Liver (tissue), 10 donors: ENCODE measurements around the gene CCL22. TPM values are rescaled to one million over a fixed set of nuclear protein-coding genes. Genes with fewer than 3 reads are reported as not detected.

Source experiments
- DNase-seq: peaks from one replicate; pipeline ENCODE4 v3.0.0-alpha.2; 2017; ENCODE audit warnings: low spot score
- H3K27ac ChIP-seq, 2 donors: one replicate each; pipeline ENCODE4 v1.7.0; 2013; ENCODE audit warnings: inconsistent platforms in 2 of 2, low read length in 2 of 2, control low read depth in 1 of 2, low read depth in 1 of 2, mild to moderate bottlenecking in 1 of 2
- H3K27me3 ChIP-seq, 4 donors: one replicate each; pipeline versions ENCODE4 v1.6.1 to v1.7.0; 2013; ENCODE audit warnings: low read length in 3 of 4, inconsistent platforms in 1 of 4, mild to moderate bottlenecking in 1 of 4, moderate library complexity in 1 of 4; ENCODE audit not compliant: control insufficient read depth in 4 of 4, insufficient read depth in 4 of 4
- H3K36me3 ChIP-seq, 4 donors: one replicate each; pipeline versions ENCODE4 v1.6.1 to v1.7.0; 2013; ENCODE audit warnings: low read length in 3 of 4, mild to moderate bottlenecking in 3 of 4, low read depth in 1 of 4, moderate library complexity in 1 of 4; ENCODE audit not compliant: control insufficient read depth in 4 of 4, insufficient read depth in 3 of 4
- H3K4me1 ChIP-seq, 4 donors: one replicate each; pipeline versions ENCODE4 v1.6.1 to v1.7.0; 2013; ENCODE audit warnings: low read length in 3 of 4, mild to moderate bottlenecking in 3 of 4, moderate library complexity in 1 of 4; ENCODE audit not compliant: control insufficient read depth in 4 of 4, insufficient read depth in 4 of 4
- H3K4me3 ChIP-seq, 3 donors: one replicate each; pipeline versions ENCODE4 v1.6.1 to v1.7.0; 2013; ENCODE audit warnings: low read length in 3 of 3, control low read depth in 1 of 3, low read depth in 1 of 3, mild to moderate bottlenecking in 1 of 3
- H3K9ac ChIP-seq, 2 donors: one replicate each; pipeline ENCODE4 v1.7.0; 2013; ENCODE audit warnings: low read length in 2 of 2, mild to moderate bottlenecking in 2 of 2, moderate library complexity in 2 of 2, control low read depth in 1 of 2, low read depth in 1 of 2
- H3K9me3 ChIP-seq, 4 donors: one replicate each; pipeline versions ENCODE4 v1.6.1 to v1.7.0; 2013; ENCODE audit warnings: low read length in 3 of 4; ENCODE audit not compliant: control insufficient read depth in 4 of 4
- CTCF ChIP-seq: fragments of 150-350 bp; IDR thresholded peaks from 2 replicates; pipeline ENCODE4 v1.5.1; 2017; ENCODE audit warnings: improper control_type of control experiment, low read depth, low read length; ENCODE audit not compliant: missing input control
- EGR1 ChIP-seq, 2 donors: IDR thresholded peaks; 2 replicates each; pipeline ENCODE4 v1.6.1; 2016 to 2018; ENCODE audit warnings: antibody characterized with exemption in 2 of 2, low read depth in 2 of 2
- FOXA1 ChIP-seq: IDR thresholded peaks from 2 replicates; pipeline ENCODE4 v1.6.1; 2016; ENCODE audit warnings: antibody characterized with exemption
- FOXA2 ChIP-seq: IDR thresholded peaks from 2 replicates; pipeline ENCODE4 v1.6.1; 2016; ENCODE audit warnings: antibody characterized with exemption
- GABPA ChIP-seq, 2 donors: IDR thresholded peaks in 1 of 2; conservative IDR thresholded peaks in 1 of 2; 2 replicates each; pipeline ENCODE4 v1.6.1; 2016; ENCODE audit warnings: antibody characterized with exemption in 2 of 2, mild to moderate bottlenecking in 1 of 2, moderate library complexity in 1 of 2
- HNF4A ChIP-seq, 2 donors: conservative IDR thresholded peaks; 2 replicates each; pipeline ENCODE4 v1.6.1; 2016; ENCODE audit warnings: antibody characterized with exemption in 2 of 2, mild to moderate bottlenecking in 2 of 2
- HNF4G ChIP-seq: IDR thresholded peaks from 2 replicates; pipeline ENCODE4 v1.6.1; 2016; ENCODE audit warnings: antibody characterized with exemption
- JUND ChIP-seq, 2 donors: IDR thresholded peaks; 2 replicates each; pipeline ENCODE4 v1.6.1; 2016; ENCODE audit warnings: antibody characterized with exemption in 2 of 2
- NR2F2 ChIP-seq: IDR thresholded peaks from 2 replicates; pipeline ENCODE4 v1.6.1; 2016; ENCODE audit warnings: antibody characterized with exemption
- RAD21 ChIP-seq, 2 donors: IDR thresholded peaks; 2 replicates each; pipeline ENCODE4 v1.6.1; 2016; ENCODE audit warnings: antibody characterized with exemption in 2 of 2, mild to moderate bottlenecking in 2 of 2
- RXRA ChIP-seq, 2 donors: IDR thresholded peaks; 2 replicates each; pipeline ENCODE4 v1.6.1; 2017 to 2018; ENCODE audit warnings: antibody characterized with exemption in 2 of 2, mild to moderate bottlenecking in 1 of 2
- SP1 ChIP-seq: IDR thresholded peaks from 2 replicates; pipeline ENCODE4 v1.6.1; 2018; ENCODE audit warnings: antibody characterized with exemption, mild to moderate bottlenecking
- TAF1 ChIP-seq: conservative IDR thresholded peaks from 2 replicates; pipeline ENCODE4 v1.6.1; 2016; ENCODE audit warnings: antibody characterized with exemption, mild to moderate bottlenecking
- YY1 ChIP-seq: IDR thresholded peaks from 2 replicates; pipeline ENCODE4 v1.6.1; 2016; ENCODE audit warnings: antibody characterized with exemption, mild to moderate bottlenecking
- WGBS: extraction: QIAGEN DNeasy Blood & Tissue Kit; methylation state at CpG from one replicate; pipeline ENCODE4 v1.1.7; 2013; 5-methylcytosine and 5-hydroxymethylcytosine counted together
- polyA plus RNA-seq, 2 donors: library from polyadenylated mRNA; stranded (reverse) in 1 of 2; unstranded in 1 of 2; fragments of 200-250 nt in 1 of 2; fragments of >200 nt in 1 of 2; fragmentation: Nextera tagmentation in 1 of 2; extraction: Ambion mirVana in 1 of 2; gene quantifications; one replicate each; pipeline versions ENCODE4 v1.2.1 to v1.2.3, GENCODE V29; 2013 to 2015
- small RNA-seq: library from RNA; depleted of rRNA; stranded (forward); fragments of <200 nt; gene quantifications from one replicate; pipeline ENCODE3, GENCODE V24; 2014
- total RNA-seq, 2 donors: library from RNA; depleted of rRNA; stranded (reverse); fragments of >200 nt; gene quantifications; one replicate each; pipeline ENCODE4 v1.2.3, GENCODE V29; 2014
- TF ChIP-seq, protein P1 (sequence below): IDR thresholded peaks from 2 replicates; pipeline ENCODE4 v1.6.1; 2016; ENCODE audit warnings: antibody characterized with exemption, mild to moderate bottlenecking
- TF ChIP-seq, protein P2 (sequence below): IDR thresholded peaks from 2 replicates; pipeline ENCODE4 v1.6.1; 2016; ENCODE audit warnings: antibody characterized with exemption
- TF ChIP-seq, protein P3 (sequence below): IDR thresholded peaks from 2 replicates; pipeline ENCODE4 v1.6.1; 2016; ENCODE audit warnings: antibody characterized with exemption
- TF ChIP-seq, protein P4 (sequence below): IDR thresholded peaks from 2 replicates; pipeline ENCODE4 v1.6.1; 2016; ENCODE audit warnings: antibody characterized with exemption
- donor health status: healthy.
- donor health status: healthy.
- donor health status: healthy.
- donor health status: healthy.
- donor health status: healthy.

The CCL22 gene
- total and polyA plus RNA-seq, 4 donors = 0.02 to 0.09 TPM; not detected in 2

- no peak for DNase-seq
- H3K27ac ChIP-seq = no peak overlapping the region
- H3K9ac ChIP-seq = no peak overlapping the region
- no peak overlapping the region for H3K4me3 ChIP-seq
- no peak for TF ChIP-seq NR2F2
- TF ChIP-seq SP1 = no peak
- no peak for TF ChIP-seq HNF4G
- TF ChIP-seq FOXA2 = no peak
- no peak for TF ChIP-seq JUND (IDR thresholded peaks at IDR 0.05)
- TF ChIP-seq TAF1 = no peak
- TF ChIP-seq HNF4A (conservative IDR thresholded peaks at IDR 0.05) = no peak
- TF ChIP-seq GABPA (IDR thresholded peaks at IDR 0.05 in 1 of 2, conservative IDR thresholded peaks at IDR 0.05 in 1 of 2) = no peak
- no peak for TF ChIP-seq RXRA (IDR thresholded peaks at IDR 0.05)
- no peak for TF ChIP-seq CTCF
- TF ChIP-seq RAD21 (IDR thresholded peaks at IDR 0.05) = no peak
- TF ChIP-seq, protein P1, sequence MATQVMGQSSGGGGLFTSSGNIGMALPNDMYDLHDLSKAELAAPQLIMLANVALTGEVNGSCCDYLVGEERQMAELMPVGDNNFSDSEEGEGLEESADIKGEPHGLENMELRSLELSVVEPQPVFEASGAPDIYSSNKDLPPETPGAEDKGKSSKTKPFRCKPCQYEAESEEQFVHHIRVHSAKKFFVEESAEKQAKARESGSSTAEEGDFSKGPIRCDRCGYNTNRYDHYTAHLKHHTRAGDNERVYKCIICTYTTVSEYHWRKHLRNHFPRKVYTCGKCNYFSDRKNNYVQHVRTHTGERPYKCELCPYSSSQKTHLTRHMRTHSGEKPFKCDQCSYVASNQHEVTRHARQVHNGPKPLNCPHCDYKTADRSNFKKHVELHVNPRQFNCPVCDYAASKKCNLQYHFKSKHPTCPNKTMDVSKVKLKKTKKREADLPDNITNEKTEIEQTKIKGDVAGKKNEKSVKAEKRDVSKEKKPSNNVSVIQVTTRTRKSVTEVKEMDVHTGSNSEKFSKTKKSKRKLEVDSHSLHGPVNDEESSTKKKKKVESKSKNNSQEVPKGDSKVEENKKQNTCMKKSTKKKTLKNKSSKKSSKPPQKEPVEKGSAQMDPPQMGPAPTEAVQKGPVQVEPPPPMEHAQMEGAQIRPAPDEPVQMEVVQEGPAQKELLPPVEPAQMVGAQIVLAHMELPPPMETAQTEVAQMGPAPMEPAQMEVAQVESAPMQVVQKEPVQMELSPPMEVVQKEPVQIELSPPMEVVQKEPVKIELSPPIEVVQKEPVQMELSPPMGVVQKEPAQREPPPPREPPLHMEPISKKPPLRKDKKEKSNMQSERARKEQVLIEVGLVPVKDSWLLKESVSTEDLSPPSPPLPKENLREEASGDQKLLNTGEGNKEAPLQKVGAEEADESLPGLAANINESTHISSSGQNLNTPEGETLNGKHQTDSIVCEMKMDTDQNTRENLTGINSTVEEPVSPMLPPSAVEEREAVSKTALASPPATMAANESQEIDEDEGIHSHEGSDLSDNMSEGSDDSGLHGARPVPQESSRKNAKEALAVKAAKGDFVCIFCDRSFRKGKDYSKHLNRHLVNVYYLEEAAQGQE = no peak
- TF ChIP-seq EGR1 (IDR thresholded peaks at IDR 0.05; ENCODE audit: low read depth in 2 of 2) = no peak
- TF ChIP-seq, protein P2, sequence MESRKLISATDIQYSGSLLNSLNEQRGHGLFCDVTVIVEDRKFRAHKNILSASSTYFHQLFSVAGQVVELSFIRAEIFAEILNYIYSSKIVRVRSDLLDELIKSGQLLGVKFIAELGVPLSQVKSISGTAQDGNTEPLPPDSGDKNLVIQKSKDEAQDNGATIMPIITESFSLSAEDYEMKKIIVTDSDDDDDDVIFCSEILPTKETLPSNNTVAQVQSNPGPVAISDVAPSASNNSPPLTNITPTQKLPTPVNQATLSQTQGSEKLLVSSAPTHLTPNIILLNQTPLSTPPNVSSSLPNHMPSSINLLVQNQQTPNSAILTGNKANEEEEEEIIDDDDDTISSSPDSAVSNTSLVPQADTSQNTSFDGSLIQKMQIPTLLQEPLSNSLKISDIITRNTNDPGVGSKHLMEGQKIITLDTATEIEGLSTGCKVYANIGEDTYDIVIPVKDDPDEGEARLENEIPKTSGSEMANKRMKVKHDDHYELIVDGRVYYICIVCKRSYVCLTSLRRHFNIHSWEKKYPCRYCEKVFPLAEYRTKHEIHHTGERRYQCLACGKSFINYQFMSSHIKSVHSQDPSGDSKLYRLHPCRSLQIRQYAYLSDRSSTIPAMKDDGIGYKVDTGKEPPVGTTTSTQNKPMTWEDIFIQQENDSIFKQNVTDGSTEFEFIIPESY = no peak
- no peak for TF ChIP-seq FOXA1
- TF ChIP-seq, protein P3, sequence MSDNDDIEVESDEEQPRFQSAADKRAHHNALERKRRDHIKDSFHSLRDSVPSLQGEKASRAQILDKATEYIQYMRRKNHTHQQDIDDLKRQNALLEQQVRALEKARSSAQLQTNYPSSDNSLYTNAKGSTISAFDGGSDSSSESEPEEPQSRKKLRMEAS = no peak
- TF ChIP-seq, protein P4, sequence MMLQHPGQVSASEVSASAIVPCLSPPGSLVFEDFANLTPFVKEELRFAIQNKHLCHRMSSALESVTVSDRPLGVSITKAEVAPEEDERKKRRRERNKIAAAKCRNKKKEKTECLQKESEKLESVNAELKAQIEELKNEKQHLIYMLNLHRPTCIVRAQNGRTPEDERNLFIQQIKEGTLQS = no peak
- TF ChIP-seq YY1 = no peak
- 63% methylated on average over 7 of the region's 7 CpGs for WGBS
- H3K9me3 ChIP-seq = no peaks in the 10 kb centered on the region
- H3K36me3 ChIP-seq = no peaks in the 10 kb centered on the region
- H3K27me3 ChIP-seq = no peaks in the 10 kb centered on the region
- peaks cover 6 to 22% (median 15%) of the 10 kb centered on the region in 4 donors for H3K4me1 ChIP-seq
Observed at GRCh38 chr16:57413733-57414132, 55.1 kb downstream of the CCL22 start.

Small RNA genes lying within 50 kb of the gene (small RNA-seq; reads per million reads assigned to genes)
- gene AC108081.1 = not detected

Other genes with a start within 250 kb of the CCL22 start
- gene PSME3IP1, start 172.7 kb upstream of the CCL22 start, total RNA-seq = 10 to 100 TPM; 26.5 to 34.7 TPM
- 10 to 100 TPM; 25.0 to 25.1 TPM for gene PSME3IP1, start 172.7 kb upstream of the CCL22 start, polyA plus RNA-seq
- 10 to 100 TPM; 21.5 to 27.6 TPM for gene RSPRY1, start 172.5 kb upstream of the CCL22 start, total RNA-seq
- 10 to 100 TPM; 10.9 to 18.9 TPM for gene RSPRY1, start 172.5 kb upstream of the CCL22 start, polyA plus RNA-seq
- 10 to 100 TPM; 19.9 to 33.6 TPM for gene ARL2BP, start 113.5 kb upstream of the CCL22 start, total RNA-seq
- gene ARL2BP, start 113.5 kb upstream of the CCL22 start, polyA plus RNA-seq = 10 to 100 TPM; 13.4 to 18.4 TPM
- 1 to 10 TPM; 1.4 to 2.7 TPM for gene PLLP, start 74.1 kb upstream of the CCL22 start, total RNA-seq
- gene PLLP, start 74.1 kb upstream of the CCL22 start, polyA plus RNA-seq = 1 to 10 TPM; 2.6 to 5.2 TPM
- 1 to 10 TPM; 4.8 to 5.9 TPM for gene CX3CL1, start 13.7 kb downstream of the CCL22 start, total RNA-seq
- gene CX3CL1, start 13.7 kb downstream of the CCL22 start, polyA plus RNA-seq = 1 to 10 TPM; 2.5 to 5.5 TPM
- gene CCL17, start 46.0 kb downstream of the CCL22 start, total RNA-seq = not detected
- gene CCL17, start 46.0 kb downstream of the CCL22 start, polyA plus RNA-seq = not detected
- 10 to 100 TPM; 19.5 to 23.9 TPM for gene CIAPIN1, start 88.6 kb downstream of the CCL22 start, total RNA-seq
- 10 to 100 TPM; 22.9 to 32.7 TPM for gene CIAPIN1, start 88.6 kb downstream of the CCL22 start, polyA plus RNA-seq
- gene COQ9, start 88.7 kb downstream of the CCL22 start, total RNA-seq = 10 to 100 TPM; 21.0 to 81.5 TPM
- gene COQ9, start 88.7 kb downstream of the CCL22 start, polyA plus RNA-seq = 10 to 100 TPM; 50.2 to 65.8 TPM
- 10 to 100 TPM; 61.7 to 68.0 TPM for gene POLR2C, start 103.9 kb downstream of the CCL22 start, total RNA-seq
- gene POLR2C, start 103.9 kb downstream of the CCL22 start, polyA plus RNA-seq = 10 to 100 TPM; 25.4 to 40.9 TPM
- gene DOK4, start 127.7 kb downstream of the CCL22 start, total RNA-seq = 10 to 100 TPM; 15.3 to 20.8 TPM
- gene DOK4, start 127.7 kb downstream of the CCL22 start, polyA plus RNA-seq = 10 to 100 TPM in 1 of 2 donors, 1 to 10 TPM in 1; 7.8 to 24.6 TPM
- gene CCDC102A, start 177.8 kb downstream of the CCL22 start, total RNA-seq = 1 to 10 TPM; 2.3 to 2.6 TPM
- 1 to 10 TPM in 1 of 2 donors, under 1 TPM in 1; 0.36 to 1.0 TPM for gene CCDC102A, start 177.8 kb downstream of the CCL22 start, polyA plus RNA-seq
- under 1 TPM; 0.33 to 0.37 TPM for gene ADGRG5, start 183.9 kb downstream of the CCL22 start, total RNA-seq
- under 1 TPM; 0.10 to 0.24 TPM for gene ADGRG5, start 183.9 kb downstream of the CCL22 start, polyA plus RNA-seq